GM18951 (cell line): Measurements from ENCODE around the gene RBCK1.

Experiments used
- POLR2A ChIP-seq: IDR thresholded peaks from 4 replicates; pipeline ENCODE4 v1.6.1; 2011; ENCODE audit warnings: mild to moderate bottlenecking; ENCODE audit not compliant: insufficient read length, insufficient read depth; ENCODE audit errors: extremely low read depth
- in situ Hi-C: fragments of 300-500 bp; cut with MboI; formaldehyde crosslinking; loops from one replicate; pipeline ENCODE4 v1.12.0; 2022; ENCODE audit warnings: low sequenced_read_pairs, mixed read lengths, inconsistent platforms; ENCODE audit not compliant: unreplicated experiment

RBCK1 gene

GRCh38 chr20:399182-399707, 8.9 kb upstream of the RBCK1 start:
- in situ Hi-C loops, result no loop called here
- no peak for TF ChIP-seq POLR2A

GRCh38 chr20:400128-400453, 8.0 kb upstream of the RBCK1 start:
- TF ChIP-seq POLR2A, result no peak
- in situ Hi-C loops, result no loop called here

- in situ Hi-C loops, result no loop called here
- TF ChIP-seq POLR2A, result no peak
Measured at GRCh38 chr20:400454-401275, 7.4 kb upstream of the RBCK1 start.

- in situ Hi-C loops, result no loop called here
- TF ChIP-seq POLR2A, result no peak
Measured at GRCh38 chr20:401682-402495, 6.2 kb upstream of the RBCK1 start.

GRCh38 chr20:402496-402885, 5.6 kb upstream of the RBCK1 start:
- in situ Hi-C loops, result no loop called here
- TF ChIP-seq POLR2A, result no peak

GRCh38 chr20:402898-403581, 5.1 kb upstream of the RBCK1 start:
- no peak for TF ChIP-seq POLR2A
- in situ Hi-C loops, result no loop called here

GRCh38 chr20:403582-403957, 4.5 kb upstream of the RBCK1 start:
- TF ChIP-seq POLR2A, result no peak
- in situ Hi-C loops, result no loop called here

GRCh38 chr20:404088-404487, 4.0 kb upstream of the RBCK1 start:
- no peak for TF ChIP-seq POLR2A
- in situ Hi-C loops, result no loop called here

GRCh38 chr20:406200-407132, 1.6 kb upstream of the RBCK1 start:
- no peak for TF ChIP-seq POLR2A
- in situ Hi-C loops, result no loop called here

- TF ChIP-seq POLR2A, result peak; percentile 66
- in situ Hi-C loops, result no loop called here
Measured at GRCh38 chr20:407133-407952, 756 bp upstream of the RBCK1 start.

GRCh38 chr20:408843-409696, 971 bp downstream of the RBCK1 start:
- in situ Hi-C loops, result no loop called here

More at GRCh38 chr20:408843-409696, 971 bp downstream of the RBCK1 start:
- TF ChIP-seq POLR2A, result no peak
